SK-N-MC (cell line): ENCODE results near the gene TRAM2.

Source experiments
- EZH2 ChIP-seq: fragments of 200-600 bp; sonication (generic); IDR thresholded peaks from one replicate; pipeline ENCODE4 v1.6.1; 2017; ENCODE audit warnings: antibody characterized with exemption
- POLR2AphosphoS5 ChIP-seq: IDR thresholded peaks from 2 replicates; pipeline ENCODE4 v1.6.1; 2012; ENCODE audit warnings: mild to moderate bottlenecking, low read depth, low read length, borderline replicate concordance

GRCh38 chr6:52572536-52572935 lies 4.3 kb downstream of the TRAM2 start:
- TF ChIP-seq POLR2AphosphoS5 (no peak), EZH2 (no peak)
